Measurements from ENCODE around the gene PJA1.

GRCh38 chrX:69197690-69198089 is 32.4 kb upstream of the PJA1 start:
- TF ChIP-seq POLR2AphosphoS5 (IDR thresholded peaks at IDR 0.05): no peak
- no peak for TF ChIP-seq CTCF (IDR thresholded peaks at IDR 0.05)
- no peak for TF ChIP-seq EP300 (IDR thresholded peaks at IDR 0.05)
